Cardiac fibroblast (primary cell): Measurements from ENCODE around the gene TRABD2B.

Experiments used
- DNase-seq, 2 donors: peaks; one replicate each; pipeline versions ENCODE4 v3.0.0 to v3.0.0-alpha.2; 2010; ENCODE audit warnings: low read depth in 2 of 2
- H3K4me3 ChIP-seq, 2 donors: replicated peaks in 1 of 2; 1 replicate in 1 of 2; 2 replicates in 1 of 2; pipeline ENCODE4 v1.5.1; 2011; ENCODE audit warnings: low read depth in 2 of 2, low read length in 2 of 2, mild to moderate bottlenecking in 2 of 2, moderate library complexity in 1 of 2
- TF ChIP-seq, protein P1 (sequence below): IDR thresholded peaks from one replicate; pipeline ENCODE4 v1.5.1; 2011; ENCODE audit warnings: low read depth, mild to moderate bottlenecking, low read length, inconsistent platforms

The TRABD2B gene

DNA sequence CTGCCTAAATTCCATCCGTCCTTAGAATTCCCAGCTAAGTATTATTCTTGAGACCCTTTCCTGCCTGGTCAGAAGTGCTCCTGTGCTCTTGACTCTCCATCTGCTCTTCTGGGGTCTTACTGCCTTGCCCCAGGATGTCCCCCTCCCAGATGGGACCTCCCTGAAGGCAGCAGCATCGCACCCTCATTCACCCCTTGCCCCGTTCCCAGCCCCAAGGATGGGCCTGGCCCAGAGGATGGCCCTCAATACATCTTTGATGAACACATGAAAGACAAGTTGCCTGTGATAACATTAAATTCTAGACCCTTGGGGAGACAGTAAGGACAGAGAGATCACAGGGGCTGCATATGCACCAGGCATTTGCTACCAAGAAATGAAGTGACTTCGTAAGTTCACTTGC, 167.2 kb downstream of the TRABD2B start:
- TF ChIP-seq, protein P1, sequence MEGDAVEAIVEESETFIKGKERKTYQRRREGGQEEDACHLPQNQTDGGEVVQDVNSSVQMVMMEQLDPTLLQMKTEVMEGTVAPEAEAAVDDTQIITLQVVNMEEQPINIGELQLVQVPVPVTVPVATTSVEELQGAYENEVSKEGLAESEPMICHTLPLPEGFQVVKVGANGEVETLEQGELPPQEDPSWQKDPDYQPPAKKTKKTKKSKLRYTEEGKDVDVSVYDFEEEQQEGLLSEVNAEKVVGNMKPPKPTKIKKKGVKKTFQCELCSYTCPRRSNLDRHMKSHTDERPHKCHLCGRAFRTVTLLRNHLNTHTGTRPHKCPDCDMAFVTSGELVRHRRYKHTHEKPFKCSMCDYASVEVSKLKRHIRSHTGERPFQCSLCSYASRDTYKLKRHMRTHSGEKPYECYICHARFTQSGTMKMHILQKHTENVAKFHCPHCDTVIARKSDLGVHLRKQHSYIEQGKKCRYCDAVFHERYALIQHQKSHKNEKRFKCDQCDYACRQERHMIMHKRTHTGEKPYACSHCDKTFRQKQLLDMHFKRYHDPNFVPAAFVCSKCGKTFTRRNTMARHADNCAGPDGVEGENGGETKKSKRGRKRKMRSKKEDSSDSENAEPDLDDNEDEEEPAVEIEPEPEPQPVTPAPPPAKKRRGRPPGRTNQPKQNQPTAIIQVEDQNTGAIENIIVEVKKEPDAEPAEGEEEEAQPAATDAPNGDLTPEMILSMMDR: no peak
- no peak for DNase-seq
- no peak overlapping the region for H3K4me3 ChIP-seq

DNA sequence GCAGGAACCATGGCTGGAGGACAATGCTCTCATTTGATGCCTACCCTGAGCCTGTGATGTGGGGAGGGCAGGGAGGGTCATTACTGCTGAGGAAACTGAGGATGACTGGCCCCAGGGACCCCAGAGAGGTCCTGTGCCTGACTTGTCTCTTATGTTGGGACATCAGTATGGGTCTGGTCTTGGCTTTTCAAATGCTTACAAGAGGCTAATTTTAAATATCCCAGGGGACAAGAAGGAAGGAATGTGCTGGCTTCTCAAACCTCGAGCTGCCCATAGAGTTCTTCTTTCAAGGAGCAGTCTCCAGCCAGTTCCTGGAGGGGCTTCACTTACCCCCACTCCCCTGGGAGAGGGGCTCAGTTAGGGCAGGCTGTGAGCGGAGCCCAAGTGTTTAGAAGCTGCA, 168.2 kb downstream of the TRABD2B start:
- no peak overlapping the region for H3K4me3 ChIP-seq
- TF ChIP-seq, protein P1: no peak
- DNase-seq: no peak

DNA sequence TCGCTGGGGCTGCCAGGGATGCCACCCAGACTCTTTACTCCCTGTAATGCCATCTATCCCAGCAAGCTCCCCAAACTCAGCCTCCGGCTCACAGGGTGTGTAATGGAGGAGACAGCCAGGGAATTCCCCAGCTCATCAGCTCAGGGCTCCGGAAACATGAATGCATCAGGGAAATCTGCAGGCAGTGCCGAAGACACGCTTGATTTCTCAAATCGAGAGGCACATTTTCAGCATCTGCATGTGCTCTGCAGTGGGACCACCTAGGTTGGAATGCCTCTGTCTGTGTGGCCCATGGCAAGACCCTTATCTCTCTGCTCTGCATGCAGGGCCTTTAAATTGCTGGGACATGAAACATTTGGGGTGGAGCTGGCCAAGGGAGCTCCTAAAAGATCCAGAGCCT, 170.1 kb downstream of the TRABD2B start:
- TF ChIP-seq, protein P1: no peak

DNA sequence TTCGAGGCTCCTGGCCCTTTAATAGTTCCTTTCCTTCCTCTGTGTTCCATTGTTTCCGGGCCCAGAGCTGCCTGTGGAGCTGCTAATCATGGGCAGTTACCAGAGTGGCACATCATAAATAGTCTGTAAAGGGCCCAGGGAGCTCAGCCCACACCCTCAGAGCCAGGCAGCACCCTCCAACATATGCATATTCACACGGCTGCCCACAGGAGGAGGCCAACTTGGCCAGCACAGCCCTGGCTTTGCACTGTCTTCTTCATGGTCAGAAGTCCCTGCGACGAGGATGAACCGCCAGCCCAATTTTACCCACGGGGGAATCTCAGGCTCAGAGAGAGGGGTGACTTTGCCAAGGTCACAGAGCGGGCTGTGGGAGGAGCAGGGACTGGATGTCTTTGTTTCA, 172.5 kb downstream of the TRABD2B start:
- no peak overlapping the region for H3K4me3 ChIP-seq
- no peak for DNase-seq
- TF ChIP-seq, protein P1: no peak

More for the DNA sequence above, 170.1 kb downstream of the TRABD2B start:
- H3K4me3 ChIP-seq: no peak overlapping the region
- no peak for DNase-seq

DNA sequence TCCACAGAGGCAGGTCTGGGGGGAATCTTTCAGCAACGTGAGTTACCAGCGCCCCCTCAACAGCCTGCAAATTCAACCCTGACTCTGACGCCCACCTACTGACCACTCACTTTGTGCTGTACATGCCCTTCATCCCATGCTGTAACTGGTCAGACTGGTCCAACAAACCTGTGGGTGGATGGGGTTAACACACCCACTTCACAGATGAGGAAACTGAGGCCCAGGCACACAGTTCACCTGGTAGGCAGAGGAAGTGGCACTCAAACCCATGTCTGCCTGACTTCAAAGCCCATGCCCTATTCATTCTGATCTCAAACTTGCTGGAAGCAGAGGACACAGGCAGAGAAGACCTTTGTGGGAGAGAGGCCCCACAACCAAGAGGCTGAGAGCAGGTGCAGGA, 172.9 kb downstream of the TRABD2B start:
- DNase-seq: no peak
- TF ChIP-seq, protein P1: no peak

DNA sequence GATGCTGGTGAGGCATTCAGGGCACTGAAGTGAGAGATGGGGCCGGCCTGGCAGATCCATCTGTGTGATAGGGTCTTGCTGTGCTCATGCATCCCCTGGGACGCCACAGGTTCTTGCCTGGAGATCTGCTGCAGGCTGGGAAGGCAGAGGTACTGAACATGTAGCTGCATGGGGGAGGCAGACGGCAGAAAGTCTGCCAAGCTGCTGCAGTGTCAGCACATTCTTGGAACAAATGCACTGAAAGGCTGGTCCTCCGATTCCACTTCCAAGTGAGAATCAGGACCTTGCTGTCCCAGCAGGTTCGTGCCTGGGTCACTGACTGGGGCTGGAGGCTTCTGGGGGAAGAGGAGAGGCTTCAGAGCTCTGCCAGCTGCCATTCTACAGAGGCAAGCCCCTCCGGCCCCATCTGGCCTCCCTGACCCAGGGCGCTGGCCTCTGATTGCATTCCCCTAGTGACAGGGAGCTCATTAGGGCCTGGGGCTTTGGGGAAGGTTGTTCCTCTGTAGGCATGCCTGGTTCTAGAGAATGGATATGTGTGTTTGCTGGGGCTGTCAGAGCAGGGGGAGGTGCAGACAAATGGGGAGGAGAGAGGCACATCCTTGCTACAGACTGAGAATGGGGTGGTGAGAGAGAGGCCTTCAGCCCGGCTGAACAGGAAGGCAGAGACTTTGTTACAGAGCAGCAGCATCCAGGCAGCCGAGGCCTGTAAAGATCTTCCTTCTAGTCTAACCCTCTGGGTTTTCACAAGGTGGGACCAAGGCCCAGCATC, 174.0 kb downstream of the TRABD2B start:
- H3K4me3 ChIP-seq: no peak overlapping the region
- TF ChIP-seq, protein P1: no peak
- no peak for DNase-seq

More for the DNA sequence above, 172.9 kb downstream of the TRABD2B start:
- no peak overlapping the region for H3K4me3 ChIP-seq

DNA sequence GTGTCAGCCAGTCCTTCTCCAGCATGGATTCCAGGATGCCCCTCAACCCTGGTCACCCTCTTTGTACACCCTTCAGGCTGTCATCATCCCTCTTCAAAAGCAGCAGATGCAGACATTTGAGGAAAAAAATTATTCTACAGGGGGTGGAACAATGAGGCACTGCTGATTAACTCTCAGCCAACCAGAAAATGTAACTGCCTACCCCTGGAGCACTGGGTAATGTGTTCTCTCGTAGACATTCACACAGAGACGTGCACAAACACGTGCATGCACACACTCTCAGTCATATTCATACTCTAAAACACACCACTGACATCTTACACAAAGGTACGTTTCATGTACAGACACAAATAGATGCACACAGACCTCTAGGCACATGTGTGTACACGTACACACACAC, 175.4 kb downstream of the TRABD2B start:
- DNase-seq: no peak
- TF ChIP-seq, protein P1: no peak
- no peak overlapping the region for H3K4me3 ChIP-seq
